Measurements from ENCODE around the gene ZNF385A.

The ZNF385A gene

DNA sequence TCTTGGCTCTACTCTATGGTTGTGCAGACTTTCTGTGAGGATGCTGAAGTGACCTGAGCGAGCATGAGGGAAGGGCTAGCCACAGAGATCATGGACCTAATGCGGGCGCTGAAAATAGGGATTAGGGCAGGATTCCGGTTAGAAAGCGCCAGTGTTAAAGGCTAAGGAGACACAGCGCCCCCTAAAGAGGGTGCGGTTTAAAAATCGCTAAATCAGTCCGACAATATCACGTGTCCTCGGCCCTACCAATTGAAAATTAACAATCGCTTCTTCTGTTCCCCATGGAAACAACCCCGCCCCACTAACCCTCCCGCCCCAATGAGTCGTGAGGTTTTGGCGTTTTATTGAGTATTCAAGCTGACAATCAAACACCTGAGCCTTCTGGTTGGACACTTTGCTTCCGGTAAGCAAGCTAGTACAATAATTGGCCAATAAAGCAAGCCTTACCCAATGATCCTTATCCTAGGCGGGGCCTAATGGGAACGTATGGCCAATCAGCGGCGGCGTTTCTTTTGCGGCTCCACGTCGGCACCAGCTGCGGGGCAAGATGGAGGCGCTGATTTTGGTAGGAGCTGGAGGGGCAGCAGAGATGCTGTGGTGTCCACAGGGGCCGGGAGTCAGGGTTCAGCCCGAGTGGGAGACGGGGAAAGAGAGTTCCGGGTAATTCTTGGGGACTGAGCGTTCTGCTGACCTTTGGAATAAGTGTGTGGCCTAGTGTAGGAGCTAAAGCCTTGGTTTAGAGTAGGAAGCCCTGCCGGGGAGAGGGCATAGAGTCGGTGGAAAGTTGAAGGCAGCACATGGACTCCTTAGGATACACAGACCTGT is 59.7 kb downstream of the ZNF385A start, which contains the start of gene COPZ1:
Gene COPZ1 (plus strand): TSS at position 515 of the 825 bp plus-strand sequence. CDS start 33 bp downstream, at position 548.
- peak; percentile 95 to 99 (median 98) for DNase-seq

DNA sequence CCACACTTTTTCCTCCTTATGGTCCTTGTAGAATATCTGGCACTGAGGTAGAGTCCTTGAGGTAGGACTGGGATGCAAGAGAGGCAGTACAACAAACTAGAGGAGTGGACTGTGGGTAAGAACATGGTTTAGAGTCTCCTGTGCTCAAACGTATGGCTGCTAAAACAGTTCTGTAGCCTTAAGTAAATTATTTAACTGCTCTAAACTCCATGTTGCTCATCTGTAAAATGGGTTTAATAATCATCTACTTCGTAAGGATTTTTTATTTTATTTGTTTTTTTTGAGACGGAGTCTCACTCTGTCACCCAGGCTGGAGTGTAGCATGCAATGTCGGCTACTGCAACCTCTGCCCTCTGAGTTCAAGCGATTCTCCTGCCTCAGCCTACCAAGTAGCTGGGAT is 63.2 kb downstream of the ZNF385A start:
- no peak for DNase-seq
